Fibroblast of mammary gland (primary cell): ENCODE measurements around the gene TWF1.

ENCODE experiments used
- DNase-seq: peaks from one replicate; pipeline ENCODE4 v3.0.0-alpha.2; 2010; ENCODE audit warnings: low read depth
- H3K4me3 ChIP-seq: 2 replicates; pipeline ENCODE4 v1.5.1; 2011; ENCODE audit warnings: low read depth, mild to moderate bottlenecking, low read length, moderate library complexity; ENCODE audit not compliant: control insufficient read depth
- CTCF ChIP-seq: conservative IDR thresholded peaks from 2 replicates; pipeline ENCODE4 v1.5.1; 2011; ENCODE audit warnings: low read depth, low read length, inconsistent platforms; ENCODE audit not compliant: control insufficient read depth, insufficient read depth

TWF1 gene

DNA sequence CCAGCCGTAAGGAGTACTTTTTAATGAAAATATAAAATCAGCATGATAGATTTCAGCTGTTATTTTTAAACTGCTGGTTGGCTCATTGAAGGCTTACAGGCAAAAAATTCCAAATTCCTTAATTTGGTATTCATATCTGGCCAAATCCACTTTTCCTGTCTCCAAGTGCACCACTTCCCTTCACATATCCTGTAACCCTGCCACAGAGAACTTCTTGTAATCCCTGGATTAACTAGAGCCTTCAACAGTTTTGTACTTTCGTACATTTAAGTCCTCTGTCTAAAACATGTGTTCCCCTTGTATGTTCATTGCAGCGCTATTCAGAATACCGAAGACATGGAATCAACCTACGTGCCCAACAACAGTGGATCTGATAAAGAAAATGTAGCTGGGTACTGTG lies 57.1 kb downstream of the TWF1 start:
- no peak for DNase-seq
- TF ChIP-seq CTCF, result no peak
- H3K4me3 ChIP-seq, result no peak overlapping the region

DNA sequence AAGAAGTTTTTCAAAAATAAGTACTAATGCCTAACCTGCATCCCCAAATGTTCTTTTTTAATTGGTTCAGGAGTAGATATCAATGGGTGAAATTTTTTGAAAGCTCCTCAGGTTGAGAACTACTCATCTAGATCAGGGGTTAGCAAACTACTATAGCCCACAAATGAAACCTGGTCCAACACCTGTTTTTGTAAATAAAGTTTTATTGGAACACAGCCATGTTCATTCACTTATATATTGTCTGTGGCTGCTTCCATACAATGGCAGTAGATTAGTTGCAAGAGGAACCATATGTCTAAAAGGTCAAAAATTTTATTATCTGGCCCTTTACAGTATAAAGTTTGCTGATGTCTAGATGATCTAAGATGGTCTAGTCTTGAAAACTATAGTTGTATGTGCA lies 61.3 kb downstream of the TWF1 start:
- no peak for DNase-seq
- H3K4me3 ChIP-seq, result no peak overlapping the region
- TF ChIP-seq CTCF, result no peak
